Measurements from ENCODE around the gene GCHFR. TPM values are rescaled to one million over a fixed set of nuclear protein-coding genes. Genes with fewer than 3 reads are reported as not detected.
A peak's percentile ranks its signal among the peaks of the same experiment; 100 is the strongest.

GCHFR gene
- total RNA-seq, 2 donors from 2014 or later = 39.5 to 42.5 TPM

GRCh38 chr15:40768521-40769273 is 4.8 kb downstream of the GCHFR start:
- H3K27ac ChIP-seq = peak overlapping the region; percentile 90
- H3K36me3 ChIP-seq = no peaks in the 10 kb centered on the region
- peak overlapping the region; percentile 39 to 66 for H3K9ac ChIP-seq (ENCODE audit: low read depth in 2 of 2, low read length in 2 of 2)
- H3K4me1 ChIP-seq = peaks cover 29% of the 10 kb centered on the region
- no peak for TF ChIP-seq CTCF (IDR thresholded peaks at IDR 0.05)
- H3K9me3 ChIP-seq = no peaks in the 10 kb centered on the region
- peak; percentile 78 for DNase-seq
- H3K4me3 ChIP-seq = peak overlapping the region; percentile 0
- intact Hi-C loops (cut with DNase I) = no loop called here
- no peaks in the 10 kb centered on the region for H3K27me3 ChIP-seq

GRCh38 chr15:40769274-40770146 is 5.6 kb downstream of the GCHFR start, which contains the start of gene C15orf62:
C15orf62 (plus strand) TSS chr15:40769980; CDS start chr15:40770496, 516 bp downstream.
- H3K27me3 ChIP-seq = no peaks in the 10 kb centered on the region
- H3K9ac ChIP-seq (ENCODE audit: low read depth in 2 of 2, low read length in 2 of 2) = peak within 1 kb of the TSS; percentile 39 to 66
- H3K36me3 ChIP-seq = peaks cover under 1% of the 10 kb centered on the region
- no peaks in the 10 kb centered on the region for H3K9me3 ChIP-seq
- peak within 1 kb of the TSS; percentile 15 for H3K4me3 ChIP-seq
- TF ChIP-seq CTCF (IDR thresholded peaks at IDR 0.05) = no peak
- peak; percentile 76 for DNase-seq
- H3K27ac ChIP-seq = peak within 1 kb of the TSS; percentile 90
- intact Hi-C loops (cut with DNase I) = no loop called here
- peaks cover 29% of the 10 kb centered on the region for H3K4me1 ChIP-seq

DNA sequence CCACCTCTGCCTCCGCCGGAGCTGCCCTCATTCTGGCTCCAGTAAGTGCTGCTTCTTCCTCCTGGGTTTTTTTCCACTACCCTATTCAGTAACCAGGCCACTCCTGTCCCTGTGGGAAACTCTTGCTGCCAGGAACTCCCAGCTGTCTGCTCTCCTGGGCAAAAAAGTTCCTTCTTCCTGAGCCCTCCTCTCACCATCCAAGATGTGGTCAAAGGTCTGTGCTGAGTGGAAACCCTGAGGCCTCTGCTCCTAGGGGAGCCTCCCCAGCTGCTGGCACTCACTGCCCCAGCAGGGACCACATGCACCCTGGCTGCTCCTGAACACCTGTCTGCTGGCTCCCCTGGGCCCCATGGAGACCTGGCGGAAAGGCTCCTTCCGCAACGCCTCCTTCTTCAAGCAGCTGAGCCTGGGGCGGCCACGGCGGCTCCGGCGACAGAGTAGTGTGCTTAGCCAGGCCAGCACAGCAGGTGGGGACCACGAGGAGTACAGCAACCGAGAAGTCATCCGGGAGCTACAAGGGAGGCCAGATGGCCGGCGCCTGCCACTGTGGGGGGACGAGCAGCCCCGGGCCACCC is 6.4 kb downstream of the GCHFR start:
- Histone ChIP-seq H3K4me3 (peak overlapping the region; percentile 15), H3K9ac (ENCODE audit: low read depth in 2 of 2, low read length in 2 of 2) (peak overlapping the region in 1 of 2 donors; percentile 66), H3K9me3 (no peaks in the 10 kb centered on the region), H3K27ac (peak overlapping the region; percentile 90), H3K4me1 (peaks cover 23% of the 10 kb centered on the region), H3K36me3 (peaks cover 8% of the 10 kb centered on the region), H3K27me3 (no peaks in the 10 kb centered on the region)
- TF ChIP-seq CTCF (IDR thresholded peaks at IDR 0.05) = no peak
- intact Hi-C loops (cut with DNase I) = no loop called here
- peak; percentile 72 for DNase-seq

GRCh38 chr15:40771242-40771641 is 7.4 kb downstream of the GCHFR start:
- H3K4me3 ChIP-seq = no peak overlapping the region

More at GRCh38 chr15:40771242-40771641, 7.4 kb downstream of the GCHFR start:
- TF ChIP-seq CTCF (IDR thresholded peaks at IDR 0.05) = no peak
- no peaks in the 10 kb centered on the region for H3K9me3 ChIP-seq
- H3K4me1 ChIP-seq = peaks cover 19% of the 10 kb centered on the region
- no peak overlapping the region for H3K9ac ChIP-seq (ENCODE audit: low read depth in 2 of 2, low read length in 2 of 2)
- peaks cover 10% of the 10 kb centered on the region for H3K36me3 ChIP-seq
- DNase-seq = no peak
- H3K27me3 ChIP-seq = no peaks in the 10 kb centered on the region
- no peak overlapping the region for H3K27ac ChIP-seq
- intact Hi-C loops (cut with DNase I) = no loop called here

Measured in colonic mucosa (tissue), 4 donors.